Measurements from ENCODE around the gene KRTAP2-3.

Gene KRTAP2-3

GRCh38 chr17:41009936-41010335 lies 50.0 kb downstream of the KRTAP2-3 start:
- Histone ChIP-seq H3K9me3 (ENCODE audit: low read length) (no peaks in the 10 kb centered on the region), H3K4me3 (ENCODE audit: low read depth, low read length, poor library complexity, severe bottlenecking) (no peak overlapping the region), H3K36me3 (ENCODE audit: insufficient read depth, low read length) (no peaks in the 10 kb centered on the region), H4K20me1 (ENCODE audit: insufficient read depth, low read length) (no peaks in the 10 kb centered on the region), H3K4me2 (ENCODE audit: low read length) (no peak overlapping the region), H3K9me2 (ENCODE audit: low read depth, low read length) (no peaks in the 10 kb centered on the region), H3K4me1 (ENCODE audit: insufficient read depth, low read length, severe bottlenecking) (no peaks in the 10 kb centered on the region), H3K79me2 (ENCODE audit: insufficient read depth, low read length) (no peaks in the 10 kb centered on the region), H3K27ac (ENCODE audit: low read depth, low read length, poor library complexity, severe bottlenecking) (no peak overlapping the region), H3K27me3 (ENCODE audit: insufficient read depth, low read length) (no peaks in the 10 kb centered on the region; the same call in 1 of the 2 replicates), H2AFZ (ENCODE audit: low read length) (no peak overlapping the region), H3K9ac (ENCODE audit: low read length) (no peak overlapping the region), H3F3A (ENCODE audit: insufficient read depth, low read length) (no peaks in the 10 kb centered on the region)
- no peak for TF ChIP-seq CTCF (IDR thresholded peaks at IDR 0.05; ENCODE audit: low read length)

- Histone ChIP-seq H3K79me2 (ENCODE audit: insufficient read depth, low read length) (no peaks in the 10 kb centered on the region), H4K20me1 (ENCODE audit: insufficient read depth, low read length) (no peaks in the 10 kb centered on the region), H3K9me3 (ENCODE audit: low read length) (no peaks in the 10 kb centered on the region), H3K4me2 (ENCODE audit: low read length) (no peak overlapping the region), H3K4me3 (ENCODE audit: low read depth, low read length, poor library complexity, severe bottlenecking) (no peak overlapping the region), H3K9ac (ENCODE audit: low read length) (no peak overlapping the region), H3K36me3 (ENCODE audit: insufficient read depth, low read length) (no peaks in the 10 kb centered on the region), H2AFZ (ENCODE audit: low read length) (no peak overlapping the region), H3F3A (ENCODE audit: insufficient read depth, low read length) (no peaks in the 10 kb centered on the region), H3K27me3 (ENCODE audit: insufficient read depth, low read length) (no peaks in the 10 kb centered on the region; the same call in 1 of the 2 replicates), H3K27ac (ENCODE audit: low read depth, low read length, poor library complexity, severe bottlenecking) (no peak overlapping the region), H3K4me1 (ENCODE audit: insufficient read depth, low read length, severe bottlenecking) (no peaks in the 10 kb centered on the region), H3K9me2 (ENCODE audit: low read depth, low read length) (no peaks in the 10 kb centered on the region)
- no peak for TF ChIP-seq CTCF (IDR thresholded peaks at IDR 0.05; ENCODE audit: low read length)
Observed at GRCh38 chr17:41009301-41009760, 50.6 kb downstream of the KRTAP2-3 start.
